ENCODE data around the gene TMEM126A.
"Not testable (repeated sequence)": the region's sequence is repeated elsewhere in the genome, so short reads cannot be mapped to it uniquely, and the experiment has no call there.

The TMEM126A gene

GRCh38 chr11:85661972-85662664 is 14.4 kb downstream of the TMEM126A start:
- DNase-seq: no peak

GRCh38 chr11:85663080-85663752 is 15.4 kb downstream of the TMEM126A start:
- no peak for DNase-seq

GRCh38 chr11:85663753-85664614 is 16.2 kb downstream of the TMEM126A start:
- peak; percentile 5 for DNase-seq

GRCh38 chr11:85664615-85665481 is 17.1 kb downstream of the TMEM126A start, which contains the start of gene CREBZF:
CREBZF (minus strand) TSS chr11:85665129; CDS start chr11:85664875, 254 bp downstream.
- DNase-seq: peak; percentile 77

GRCh38 chr11:85665733-85666132 is 18.0 kb downstream of the TMEM126A start:
- DNase-seq: no peak

GRCh38 chr11:85666687-85667086 is 18.9 kb downstream of the TMEM126A start:
- no peak for DNase-seq

- no peak for DNase-seq
Measured at GRCh38 chr11:85668157-85668556, 20.4 kb downstream of the TMEM126A start.

GRCh38 chr11:85670949-85671663 is 23.3 kb downstream of the TMEM126A start:
- DNase-seq: not testable (repeated sequence)

- DNase-seq: no peak
Measured at GRCh38 chr11:85672105-85672902, 24.5 kb downstream of the TMEM126A start.

- no peak for DNase-seq
Measured at GRCh38 chr11:85673393-85673792, 25.6 kb downstream of the TMEM126A start.

GRCh38 chr11:85679576-85679975 is 31.8 kb downstream of the TMEM126A start:
- DNase-seq: no peak

- no peak for DNase-seq
Measured at GRCh38 chr11:85680897-85681296, 33.1 kb downstream of the TMEM126A start.

- peak; percentile 12 for DNase-seq
Measured at GRCh38 chr11:85682330-85683305, 34.9 kb downstream of the TMEM126A start.

- DNase-seq: no peak
Measured at GRCh38 chr11:85685125-85685819, 37.5 kb downstream of the TMEM126A start.

GRCh38 chr11:85685820-85686459 is 38.2 kb downstream of the TMEM126A start, which contains the start of gene CCDC89:
CCDC89 (minus strand) TSS chr11:85686195; CDS start chr11:85686130, 65 bp downstream.
- no peak for DNase-seq

GRCh38 chr11:85694385-85694980 is 46.7 kb downstream of the TMEM126A start:
- DNase-seq: peak; percentile 2

- DNase-seq: no peak
Measured at GRCh38 chr11:85695546-85695945, 47.8 kb downstream of the TMEM126A start.

- no peak for DNase-seq
Measured at GRCh38 chr11:85697747-85698146, 50.0 kb downstream of the TMEM126A start.

All from NCI-H1694 (cell line).